Tibial artery (tissue), 4 donors: ENCODE measurements around the gene CFAP100.

Experiments
- DNase-seq, 2 donors: peaks; one replicate each; pipeline ENCODE4 v3.0.0-alpha.2; 2019
- H3K27ac ChIP-seq, 2 donors: fragments of 200-600 bp; sonication (generic) in 1 of 2; 1 replicate in 1 of 2; 2 replicates in 1 of 2; pipeline ENCODE4 v1.5.1; 2018 to 2019; ENCODE audit warnings: mild to moderate bottlenecking in 1 of 2
- H3K27me3 ChIP-seq, 2 donors: fragments of 200-600 bp; sonication (generic) in 1 of 2; one replicate each; pipeline versions ENCODE4 v1.5.1 to v1.6.0; 2016 to 2019
- H3K36me3 ChIP-seq, 3 donors: fragments of 200-600 bp; sonication (generic) in 2 of 3; one replicate each; pipeline ENCODE4 v1.5.1; 2016 to 2019; ENCODE audit warnings: mild to moderate bottlenecking in 2 of 3
- H3K4me1 ChIP-seq, 4 donors: fragments of 200-600 bp; sonication (generic) in 2 of 4; 1 replicate in 3 of 4; 2 replicates in 1 of 4; pipeline ENCODE4 v1.5.1; 2016 to 2019
- H3K4me3 ChIP-seq, 2 donors: fragments of 200-600 bp; sonication (generic) in 1 of 2; 1 replicate in 1 of 2; 2 replicates in 1 of 2; pipeline ENCODE4 v1.5.1; 2018 to 2019; ENCODE audit warnings: mild to moderate bottlenecking in 2 of 2
- H3K9me3 ChIP-seq, 3 donors: fragments of 200-600 bp; sonication (generic) in 1 of 3; one replicate each; pipeline ENCODE4 v1.5.1; 2016 to 2019
- CTCF ChIP-seq, 2 experiments: fragments of 200-600 bp in 1 of 2; fragments of 450-650 bp in 1 of 2; IDR thresholded peaks; one replicate each; pipeline ENCODE4 v1.5.1; 2017 to 2019; ENCODE audit warnings: antibody characterized with exemption in 2 of 2, mild to moderate bottlenecking in 1 of 2, moderate library complexity in 1 of 2
- intact Hi-C: fragments of 100-400 bp; cut with DNase I; formaldehyde crosslinking; loops from one replicate; pipeline ENCODE4 v1.15.0; 2023; ENCODE audit warnings: low total_unique reads

CFAP100 gene

GRCh38 chr3:126351771-126352475, 42.8 kb upstream of the CFAP100 start:
- Histone ChIP-seq H3K36me3 (peaks cover 64 to 75% (median 72%) of the 10 kb centered on the region in 3 donors), H3K27me3 (no peaks in the 10 kb centered on the region), H3K4me3 (no peak overlapping the region), H3K9me3 (no peaks in the 10 kb centered on the region), H3K4me1 (peaks cover 0 to 88% (median 61%) of the 10 kb centered on the region in 4 donors), H3K27ac (no peak overlapping the region)
- DNase-seq = peak; percentile 18 to 65
- intact Hi-C loops = no loop called here
- no peak for TF ChIP-seq CTCF (IDR thresholded peaks at IDR 0.05)

- H3K36me3 ChIP-seq = peaks cover 56 to 66% (median 63%) of the 10 kb centered on the region in 3 donors
- no peak for TF ChIP-seq CTCF (IDR thresholded peaks at IDR 0.05)
- H3K27me3 ChIP-seq = no peaks in the 10 kb centered on the region
- peak overlapping the region; percentile 94 to 100 for H3K27ac ChIP-seq
- H3K4me1 ChIP-seq = peaks cover 0 to 79% (median 59%) of the 10 kb centered on the region in 4 donors
- intact Hi-C loops = no loop called here
- peak; percentile 55 to 63 for DNase-seq
- H3K9me3 ChIP-seq = no peaks in the 10 kb centered on the region
- H3K4me3 ChIP-seq = no peak overlapping the region
Measured at GRCh38 chr3:126352476-126353454, 41.9 kb upstream of the CFAP100 start.

- no peaks in the 10 kb centered on the region for H3K27me3 ChIP-seq
- peak overlapping the region; percentile 94 to 100 for H3K27ac ChIP-seq
- TF ChIP-seq CTCF (IDR thresholded peaks at IDR 0.05) = no peak
- H3K4me3 ChIP-seq = peak overlapping the region; percentile 60 to 100
- peaks cover 0 to 77% (median 61%) of the 10 kb centered on the region in 4 donors for H3K4me1 ChIP-seq
- intact Hi-C loops = no loop called here
- no peaks in the 10 kb centered on the region for H3K9me3 ChIP-seq
- peaks cover 45 to 56% (median 53%) of the 10 kb centered on the region in 3 donors for H3K36me3 ChIP-seq
- peak; percentile 36 to 67 for DNase-seq
Measured at GRCh38 chr3:126353694-126354321, 40.9 kb upstream of the CFAP100 start.

GRCh38 chr3:126354776-126355175, 39.9 kb upstream of the CFAP100 start:
- peak overlapping the region; percentile 94 to 100 for H3K27ac ChIP-seq
- H3K4me3 ChIP-seq = peak overlapping the region; percentile 60 to 100
- peak; percentile 25 to 66 for DNase-seq
- no peak for TF ChIP-seq CTCF (IDR thresholded peaks at IDR 0.05)
- peaks cover 36 to 46% (median 43%) of the 10 kb centered on the region in 3 donors for H3K36me3 ChIP-seq
- peaks cover 0 to 67% (median 55%) of the 10 kb centered on the region in 4 donors for H3K4me1 ChIP-seq
- no peaks in the 10 kb centered on the region for H3K9me3 ChIP-seq
- intact Hi-C loops = loop anchor here (5.0 kb wide), 1 partner anchor 67 kb away; no protein-coding TSS in a partner anchor
- no peaks in the 10 kb centered on the region for H3K27me3 ChIP-seq

- Histone ChIP-seq H3K4me3 (peak overlapping the region; percentile 60 to 100), H3K27me3 (no peaks in the 10 kb centered on the region), H3K4me1 (peaks cover 0 to 62% (median 51%) of the 10 kb centered on the region in 4 donors), H3K27ac (peak overlapping the region; percentile 94 to 100), H3K36me3 (peaks cover 31 to 41% (median 39%) of the 10 kb centered on the region in 3 donors), H3K9me3 (no peaks in the 10 kb centered on the region)
- no peak for TF ChIP-seq CTCF (IDR thresholded peaks at IDR 0.05)
- peak; percentile 23 to 51 for DNase-seq
- intact Hi-C loops = loop anchor here (5.0 kb wide), 1 partner anchor 68 kb away; no protein-coding TSS in a partner anchor
Measured at GRCh38 chr3:126355251-126355650, 39.5 kb upstream of the CFAP100 start.
